ENCODE measurements around the gene MKNK1. TPM values are rescaled to one million over a fixed set of nuclear protein-coding genes. Genes with fewer than 3 reads are reported as not detected.

Gene MKNK1
- polyA plus RNA-seq, 1 of the 3 experiments (the other 2 are of a cell fraction), result 28.2 TPM

DNA sequence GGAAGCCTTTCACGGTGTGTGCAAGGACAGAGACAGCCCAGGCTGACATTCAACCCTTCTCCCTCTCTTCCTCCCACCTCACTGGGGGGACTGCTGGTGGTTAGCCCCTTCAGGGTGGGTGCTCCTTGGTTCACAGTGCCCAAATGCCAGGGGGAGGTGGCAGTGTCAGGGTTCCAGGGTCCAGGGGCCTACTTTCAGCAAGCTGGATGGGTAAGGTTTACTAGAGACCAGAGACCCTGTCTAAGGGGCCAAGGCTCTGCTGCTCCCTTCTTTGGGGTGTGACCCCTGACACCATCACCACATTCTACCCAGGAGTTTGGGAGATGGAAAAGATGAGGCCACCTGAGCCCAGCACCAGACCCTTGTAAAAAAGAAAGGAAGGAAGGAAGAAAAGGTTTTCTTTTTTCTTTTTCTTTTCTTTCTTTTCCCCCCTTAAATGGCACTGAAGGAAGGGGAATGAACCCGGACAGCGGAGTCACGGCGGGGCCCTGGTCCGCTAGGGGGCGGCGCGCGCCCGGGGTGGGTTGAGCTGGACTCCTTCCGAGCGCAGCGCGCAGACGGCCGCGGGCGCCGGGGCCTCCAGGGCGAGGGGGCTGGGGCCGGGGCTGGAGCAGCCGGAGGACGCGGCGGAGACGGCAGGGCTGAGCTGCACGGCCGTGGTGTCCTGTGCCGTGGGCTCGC is 71.4 kb downstream of the MKNK1 start:
- no peaks in the 10 kb centered on the region for H3K9me3 ChIP-seq
- no peaks in the 10 kb centered on the region; the same call in 1 of the 2 replicates for H3K27me3 ChIP-seq (ENCODE audit: insufficient read depth)
- no peaks in the 10 kb centered on the region for H3K79me2 ChIP-seq (ENCODE audit: insufficient read depth)
- no peaks in the 10 kb centered on the region; a peak in 1 of 4 replicates for H3K4me1 ChIP-seq (ENCODE audit: control insufficient read depth in 1 of 2, insufficient read depth in 2 of 2, low read depth in 1 of 2, low read length in 1 of 2)
- H2AFZ ChIP-seq (ENCODE audit: low read depth), result no peak overlapping the region
- TF ChIP-seq, protein P1, sequence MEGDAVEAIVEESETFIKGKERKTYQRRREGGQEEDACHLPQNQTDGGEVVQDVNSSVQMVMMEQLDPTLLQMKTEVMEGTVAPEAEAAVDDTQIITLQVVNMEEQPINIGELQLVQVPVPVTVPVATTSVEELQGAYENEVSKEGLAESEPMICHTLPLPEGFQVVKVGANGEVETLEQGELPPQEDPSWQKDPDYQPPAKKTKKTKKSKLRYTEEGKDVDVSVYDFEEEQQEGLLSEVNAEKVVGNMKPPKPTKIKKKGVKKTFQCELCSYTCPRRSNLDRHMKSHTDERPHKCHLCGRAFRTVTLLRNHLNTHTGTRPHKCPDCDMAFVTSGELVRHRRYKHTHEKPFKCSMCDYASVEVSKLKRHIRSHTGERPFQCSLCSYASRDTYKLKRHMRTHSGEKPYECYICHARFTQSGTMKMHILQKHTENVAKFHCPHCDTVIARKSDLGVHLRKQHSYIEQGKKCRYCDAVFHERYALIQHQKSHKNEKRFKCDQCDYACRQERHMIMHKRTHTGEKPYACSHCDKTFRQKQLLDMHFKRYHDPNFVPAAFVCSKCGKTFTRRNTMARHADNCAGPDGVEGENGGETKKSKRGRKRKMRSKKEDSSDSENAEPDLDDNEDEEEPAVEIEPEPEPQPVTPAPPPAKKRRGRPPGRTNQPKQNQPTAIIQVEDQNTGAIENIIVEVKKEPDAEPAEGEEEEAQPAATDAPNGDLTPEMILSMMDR (IDR thresholded peaks at IDR 0.05), result peak; percentile 70
- no peak for TF ChIP-seq RXRA (IDR thresholded peaks at IDR 0.05; ENCODE audit: borderline replicate concordance, low read depth)
- TF ChIP-seq RAD21 (IDR thresholded peaks at IDR 0.05; ENCODE audit: low read length), result peak; percentile 56
- TF ChIP-seq SMC3 (IDR thresholded peaks at IDR 0.05; ENCODE audit: low read depth, low read length), result peak; percentile 45; the same call in 1 of the 2 replicates
- no peak for TF ChIP-seq YY1 (IDR thresholded peaks at IDR 0.05; ENCODE audit: low read depth)
- no peak overlapping the region for H3K9ac ChIP-seq
- H3K36me3 ChIP-seq (replicated peaks in 1 of 2; ENCODE audit: control insufficient read depth in 1 of 2, insufficient read depth in 2 of 2, low read length in 1 of 2), result no peaks in the 10 kb centered on the region
- no peaks in the 10 kb centered on the region for H3K9me2 ChIP-seq
- WGBS (ENCODE audit: low lambda C conversion rate), result 8% methylated on average over 13 of the region's 31 CpGs
- H3K4me3 ChIP-seq (ENCODE audit: low read depth in 2 of 2, low read length in 1 of 2), result peak overlapping the region in 1 of 2 experiments; percentile 37; a peak in 2 of 4 replicates
- no peaks in the 10 kb centered on the region for H3F3A ChIP-seq (replicated peaks; ENCODE audit: insufficient read depth)
- POLR2A ChIA-PET, result no interaction called here
- no peak overlapping the region for H3K27ac ChIP-seq (ENCODE audit: low read depth in 2 of 2, low read length in 1 of 2)
- DNase-seq, result peak; percentile 95
- H3K4me2 ChIP-seq, result no peak overlapping the region
- CTCF ChIA-PET, result interaction anchor here (0.7 to 17.9 kb wide), 39 partner anchors 9 to 561 kb away, joined by 3 to 496 read pairs (median 4); partner anchors contain the start of gene ATPAF1
- H4K20me1 ChIP-seq (ENCODE audit: insufficient read depth), result no peaks in the 10 kb centered on the region

DNA sequence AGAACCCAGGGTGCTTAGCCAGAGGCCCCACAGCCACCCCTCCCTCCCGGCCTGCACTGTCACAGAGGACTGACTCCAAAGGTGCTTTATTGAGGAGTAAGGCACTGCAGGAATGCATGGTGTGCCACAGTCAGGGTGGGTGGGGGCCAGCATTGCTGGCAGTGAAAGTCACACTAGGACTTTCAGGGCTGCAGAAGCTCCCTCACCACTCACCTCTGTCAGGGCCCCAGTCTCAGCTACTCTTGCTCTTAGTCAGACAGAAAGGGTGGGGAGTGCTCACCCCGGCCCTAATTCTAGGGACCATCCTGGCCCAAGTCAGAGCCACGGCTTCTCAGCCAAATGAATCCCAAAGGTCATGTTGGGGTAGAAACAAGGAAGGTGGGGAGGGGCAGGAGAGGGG is 72.0 kb downstream of the MKNK1 start:
- TF ChIP-seq, protein P2, sequence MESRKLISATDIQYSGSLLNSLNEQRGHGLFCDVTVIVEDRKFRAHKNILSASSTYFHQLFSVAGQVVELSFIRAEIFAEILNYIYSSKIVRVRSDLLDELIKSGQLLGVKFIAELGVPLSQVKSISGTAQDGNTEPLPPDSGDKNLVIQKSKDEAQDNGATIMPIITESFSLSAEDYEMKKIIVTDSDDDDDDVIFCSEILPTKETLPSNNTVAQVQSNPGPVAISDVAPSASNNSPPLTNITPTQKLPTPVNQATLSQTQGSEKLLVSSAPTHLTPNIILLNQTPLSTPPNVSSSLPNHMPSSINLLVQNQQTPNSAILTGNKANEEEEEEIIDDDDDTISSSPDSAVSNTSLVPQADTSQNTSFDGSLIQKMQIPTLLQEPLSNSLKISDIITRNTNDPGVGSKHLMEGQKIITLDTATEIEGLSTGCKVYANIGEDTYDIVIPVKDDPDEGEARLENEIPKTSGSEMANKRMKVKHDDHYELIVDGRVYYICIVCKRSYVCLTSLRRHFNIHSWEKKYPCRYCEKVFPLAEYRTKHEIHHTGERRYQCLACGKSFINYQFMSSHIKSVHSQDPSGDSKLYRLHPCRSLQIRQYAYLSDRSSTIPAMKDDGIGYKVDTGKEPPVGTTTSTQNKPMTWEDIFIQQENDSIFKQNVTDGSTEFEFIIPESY (IDR thresholded peaks at IDR 0.05; ENCODE audit: borderline replicate concordance, low read depth), result no peak
- TF ChIP-seq MEF2A (IDR thresholded peaks at IDR 0.05; ENCODE audit: borderline replicate concordance, low read depth) (no peak), JUND (IDR thresholded peaks at IDR 0.05) (no peak), GABPA (IDR thresholded peaks at IDR 0.05; ENCODE audit: low read depth) (no peak), TEAD4 (IDR thresholded peaks at IDR 0.05; ENCODE audit: borderline replicate concordance, insufficient read depth) (no peak), RXRA (IDR thresholded peaks at IDR 0.05; ENCODE audit: borderline replicate concordance, low read depth) (no peak), RCOR1 (IDR thresholded peaks at IDR 0.05; ENCODE audit: low read length) (no peak)
- TF ChIP-seq, protein P3, sequence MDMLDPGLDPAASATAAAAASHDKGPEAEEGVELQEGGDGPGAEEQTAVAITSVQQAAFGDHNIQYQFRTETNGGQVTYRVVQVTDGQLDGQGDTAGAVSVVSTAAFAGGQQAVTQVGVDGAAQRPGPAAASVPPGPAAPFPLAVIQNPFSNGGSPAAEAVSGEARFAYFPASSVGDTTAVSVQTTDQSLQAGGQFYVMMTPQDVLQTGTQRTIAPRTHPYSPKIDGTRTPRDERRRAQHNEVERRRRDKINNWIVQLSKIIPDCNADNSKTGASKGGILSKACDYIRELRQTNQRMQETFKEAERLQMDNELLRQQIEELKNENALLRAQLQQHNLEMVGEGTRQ (IDR thresholded peaks at IDR 0.05; ENCODE audit: borderline replicate concordance, low read depth, low read length), result no peak
- TF ChIP-seq, protein P4, sequence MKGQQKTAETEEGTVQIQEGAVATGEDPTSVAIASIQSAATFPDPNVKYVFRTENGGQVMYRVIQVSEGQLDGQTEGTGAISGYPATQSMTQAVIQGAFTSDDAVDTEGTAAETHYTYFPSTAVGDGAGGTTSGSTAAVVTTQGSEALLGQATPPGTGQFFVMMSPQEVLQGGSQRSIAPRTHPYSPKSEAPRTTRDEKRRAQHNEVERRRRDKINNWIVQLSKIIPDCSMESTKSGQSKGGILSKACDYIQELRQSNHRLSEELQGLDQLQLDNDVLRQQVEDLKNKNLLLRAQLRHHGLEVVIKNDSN (IDR thresholded peaks at IDR 0.05; ENCODE audit: borderline replicate concordance, low read depth), result no peak
- TF ChIP-seq, protein P5, sequence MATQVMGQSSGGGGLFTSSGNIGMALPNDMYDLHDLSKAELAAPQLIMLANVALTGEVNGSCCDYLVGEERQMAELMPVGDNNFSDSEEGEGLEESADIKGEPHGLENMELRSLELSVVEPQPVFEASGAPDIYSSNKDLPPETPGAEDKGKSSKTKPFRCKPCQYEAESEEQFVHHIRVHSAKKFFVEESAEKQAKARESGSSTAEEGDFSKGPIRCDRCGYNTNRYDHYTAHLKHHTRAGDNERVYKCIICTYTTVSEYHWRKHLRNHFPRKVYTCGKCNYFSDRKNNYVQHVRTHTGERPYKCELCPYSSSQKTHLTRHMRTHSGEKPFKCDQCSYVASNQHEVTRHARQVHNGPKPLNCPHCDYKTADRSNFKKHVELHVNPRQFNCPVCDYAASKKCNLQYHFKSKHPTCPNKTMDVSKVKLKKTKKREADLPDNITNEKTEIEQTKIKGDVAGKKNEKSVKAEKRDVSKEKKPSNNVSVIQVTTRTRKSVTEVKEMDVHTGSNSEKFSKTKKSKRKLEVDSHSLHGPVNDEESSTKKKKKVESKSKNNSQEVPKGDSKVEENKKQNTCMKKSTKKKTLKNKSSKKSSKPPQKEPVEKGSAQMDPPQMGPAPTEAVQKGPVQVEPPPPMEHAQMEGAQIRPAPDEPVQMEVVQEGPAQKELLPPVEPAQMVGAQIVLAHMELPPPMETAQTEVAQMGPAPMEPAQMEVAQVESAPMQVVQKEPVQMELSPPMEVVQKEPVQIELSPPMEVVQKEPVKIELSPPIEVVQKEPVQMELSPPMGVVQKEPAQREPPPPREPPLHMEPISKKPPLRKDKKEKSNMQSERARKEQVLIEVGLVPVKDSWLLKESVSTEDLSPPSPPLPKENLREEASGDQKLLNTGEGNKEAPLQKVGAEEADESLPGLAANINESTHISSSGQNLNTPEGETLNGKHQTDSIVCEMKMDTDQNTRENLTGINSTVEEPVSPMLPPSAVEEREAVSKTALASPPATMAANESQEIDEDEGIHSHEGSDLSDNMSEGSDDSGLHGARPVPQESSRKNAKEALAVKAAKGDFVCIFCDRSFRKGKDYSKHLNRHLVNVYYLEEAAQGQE (IDR thresholded peaks at IDR 0.05; ENCODE audit: low read depth, low read length), result no peak
- CTCF ChIA-PET, result interaction anchor here (1.0 to 17.9 kb wide), 18 partner anchors 7 to 194 kb away, joined by 3 to 496 read pairs (median 5); no protein-coding TSS in a partner anchor
- POLR2A ChIA-PET, result no interaction called here
- H3K4me1 ChIP-seq (ENCODE audit: control insufficient read depth in 1 of 2, insufficient read depth in 2 of 2, low read depth in 1 of 2, low read length in 1 of 2), result no peaks in the 10 kb centered on the region; a peak in 1 of 4 replicates
- H3K4me3 ChIP-seq (ENCODE audit: low read depth in 2 of 2, low read length in 1 of 2), result no peak overlapping the region
- no peaks in the 10 kb centered on the region for H3K9me2 ChIP-seq
- no peaks in the 10 kb centered on the region for H4K20me1 ChIP-seq (ENCODE audit: insufficient read depth)
- no peak overlapping the region for H2AFZ ChIP-seq (ENCODE audit: low read depth)
- H3K27me3 ChIP-seq (ENCODE audit: insufficient read depth), result no peaks in the 10 kb centered on the region; the same call in 1 of the 2 replicates
- H3K36me3 ChIP-seq (replicated peaks in 1 of 2; ENCODE audit: control insufficient read depth in 1 of 2, insufficient read depth in 2 of 2, low read length in 1 of 2), result no peaks in the 10 kb centered on the region
- no peak overlapping the region for H3K4me2 ChIP-seq
- DNase-seq, result no peak
- no peaks in the 10 kb centered on the region for H3K9me3 ChIP-seq
- H3K79me2 ChIP-seq (ENCODE audit: insufficient read depth), result no peaks in the 10 kb centered on the region
- no peak overlapping the region for H3K27ac ChIP-seq (ENCODE audit: low read depth in 2 of 2, low read length in 1 of 2)
- H3F3A ChIP-seq (replicated peaks; ENCODE audit: insufficient read depth), result no peaks in the 10 kb centered on the region
- H3K9ac ChIP-seq, result no peak overlapping the region
- WGBS (ENCODE audit: low lambda C conversion rate), result 81% methylated on average over 2 of the region's 3 CpGs

Data from SK-N-SH (cell line).